Heart right ventricle (tissue), 16 donors: ENCODE results near the gene MRPL12. TPM values are rescaled to one million over a fixed set of nuclear protein-coding genes. Genes with fewer than 3 reads are reported as not detected.
A peak's percentile ranks its signal among the peaks of the same experiment; 100 is the strongest.

Experiments used
- ATAC-seq, 8 donors: fragments of 200-7000 bp; cut with Tn5 transposase; one replicate each; pipeline ENCODE4 v1.9.1; 2020; ENCODE audit warnings: mild to moderate bottlenecking in 8 of 8, moderate library complexity in 8 of 8, moderate number of reproducible peaks in 1 of 8
- DNase-seq, 2 donors: peaks; one replicate each; pipeline ENCODE4 v3.0.0-alpha.2; 2020
- H3K27ac ChIP-seq, 10 donors: fragments of 200-600 bp; sonication (generic) in 2 of 10; one replicate each; pipeline versions ENCODE4 v1.5.0 to v1.8.0; 2020 to 2022; ENCODE audit warnings: mild to moderate bottlenecking in 3 of 10
- H3K27me3 ChIP-seq, 7 donors: fragments of 200-600 bp; one replicate each; pipeline ENCODE4 v1.8.0; 2021 to 2022; ENCODE audit warnings: mild to moderate bottlenecking in 2 of 7
- H3K36me3 ChIP-seq, 9 donors: fragments of 200-600 bp; sonication (generic) in 1 of 9; one replicate each; pipeline versions ENCODE4 v1.5.0 to v1.8.0; 2020 to 2022; ENCODE audit warnings: mild to moderate bottlenecking in 2 of 9
- H3K4me1 ChIP-seq, 9 donors: fragments of 200-600 bp; sonication (generic) in 1 of 9; one replicate each; pipeline versions ENCODE4 v1.5.0 to v1.8.0; 2020 to 2022; ENCODE audit warnings: mild to moderate bottlenecking in 4 of 9
- H3K4me3 ChIP-seq, 10 donors: fragments of 200-600 bp; sonication (generic) in 2 of 10; one replicate each; pipeline versions ENCODE4 v1.5.0 to v1.8.0; 2020 to 2022; ENCODE audit warnings: mild to moderate bottlenecking in 7 of 10, moderate library complexity in 2 of 10
- H3K9me3 ChIP-seq, 11 donors: fragments of 200-600 bp in 10 of 11; sonication (generic) in 2 of 11; one replicate each; pipeline versions ENCODE4 v1.5.0 to v1.8.0; 2013 to 2022; ENCODE audit warnings: mild to moderate bottlenecking in 2 of 11, control low read depth in 1 of 11, moderate library complexity in 1 of 11
- WGBS, 2 donors: extraction: QIAGEN DNeasy Blood & Tissue Kit; methylation state at CpG; one replicate each; pipeline ENCODE4 v1.1.7; 2013; ENCODE audit warnings: inconsistent platforms in 1 of 2; 5-methylcytosine and 5-hydroxymethylcytosine counted together
- intact Hi-C, 10 donors: fragments of 100-400 bp; cut with DNase I; formaldehyde crosslinking; loops; one replicate each; pipeline versions ENCODE4 v1.11.1 to v1.14.2; 2022
- polyA plus RNA-seq, 2 donors: library from polyadenylated mRNA; stranded (reverse); fragments of 200-250 nt; gene quantifications; one replicate each; pipeline ENCODE4 v1.2.3, GENCODE V29; 2013
- total RNA-seq, 10 donors: library from RNA; stranded (reverse); fragmentation: NEBNext Ultra II Directional in 3 of 10; extraction: Animal tissue kit (Norgen Biotek cat#: 25700) in 3 of 10; gene quantifications; one replicate each; pipeline versions ENCODE4 v1.2.1 to v1.2.4, GENCODE V29; 2021 to 2023
- TF ChIP-seq, protein P1 (sequence below), 9 donors: fragments of 200-600 bp; sonication (generic) in 2 of 9; IDR thresholded peaks; one replicate each; pipeline versions ENCODE4 v1.5.0 to v1.8.0; 2021 to 2022; ENCODE audit warnings: antibody characterized with exemption in 9 of 9, mild to moderate bottlenecking in 5 of 9, moderate library complexity in 1 of 9
- donor health status: Arrhythmogenic right ventricular cardiomyopathy.
- donor health status: ischemic (EF 13 %, LVEDD 7.1; RV severe dilation, severe dysfunction).
- donor health status: healthy with polysubstance abuse.
- donor health status: DM: no; HTN: yes; CAD: no.
- donor health status: DM: no; HTN: no; CAD: no.
- donor health status: ischemic (EF 25% LVEDD 6.9; RV normal size, moderate dysfunction).
- donor health status: ischemic (EF 25% LVEDD 5.7; RV mildly dilated, moderate dysfunction).
- donor health status: healthy.
- donor health status: DM: yes; HTN: yes; CAD: no.
- donor health status: Ischemic cardiomyopathy.
- donor health status: ischemic (EF 35%, LVEDD 5.7; RV mildly dilated, moderate dysfunction).
- donor health status: nonischemic (EF 11% LVEDD 7.7; RV severe dilation, severe dysfunction).
- donor health status: DM: yes; HTN: yes; CAD: no.
- donor health status: PGD.
- donor health status: ischemic (EF 29% LVEDD 5.4; RV normal size, mild dysfunction).
- donor health status: nonischemic (EF 23%, LVEDD 6.1; RV moderate dilation, normal function).

The MRPL12 gene
- total and polyA plus RNA-seq, 12 donors: 105 to 533 (median 135) TPM

DNA sequence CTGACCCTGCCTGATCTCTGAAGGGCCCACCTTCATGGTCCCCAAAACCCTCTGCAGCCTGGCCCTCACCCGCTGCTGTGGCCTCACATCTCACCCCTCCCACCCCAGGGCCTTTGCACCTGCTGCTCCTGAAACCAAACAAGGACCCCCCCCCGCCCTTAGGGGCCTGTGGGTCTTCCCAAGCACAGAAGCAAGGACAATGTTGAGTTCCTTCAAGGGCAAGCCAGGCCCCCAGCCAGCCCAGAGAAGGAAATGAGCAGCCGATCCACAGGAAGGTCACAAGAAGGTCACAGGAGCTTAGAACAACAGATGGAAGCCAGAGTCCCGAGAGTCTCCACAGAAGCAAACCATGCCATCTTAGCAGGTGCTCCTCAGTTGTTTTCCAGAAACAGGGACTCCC, 46.3 kb upstream of the MRPL12 start:
- H3K36me3 ChIP-seq: no peaks in the 10 kb centered on the region
- DNase-seq (no peak), ATAC-seq (peak in 5 of 8 donors; percentile 26 to 48 (median 35))
- H3K4me1 ChIP-seq: peaks cover 0 to 24% (median 0%) of the 10 kb centered on the region in 9 donors
- WGBS, 2 donors: 43 to 54% methylated on average over 4 of the region's 4 CpGs
- TF ChIP-seq, protein P1, sequence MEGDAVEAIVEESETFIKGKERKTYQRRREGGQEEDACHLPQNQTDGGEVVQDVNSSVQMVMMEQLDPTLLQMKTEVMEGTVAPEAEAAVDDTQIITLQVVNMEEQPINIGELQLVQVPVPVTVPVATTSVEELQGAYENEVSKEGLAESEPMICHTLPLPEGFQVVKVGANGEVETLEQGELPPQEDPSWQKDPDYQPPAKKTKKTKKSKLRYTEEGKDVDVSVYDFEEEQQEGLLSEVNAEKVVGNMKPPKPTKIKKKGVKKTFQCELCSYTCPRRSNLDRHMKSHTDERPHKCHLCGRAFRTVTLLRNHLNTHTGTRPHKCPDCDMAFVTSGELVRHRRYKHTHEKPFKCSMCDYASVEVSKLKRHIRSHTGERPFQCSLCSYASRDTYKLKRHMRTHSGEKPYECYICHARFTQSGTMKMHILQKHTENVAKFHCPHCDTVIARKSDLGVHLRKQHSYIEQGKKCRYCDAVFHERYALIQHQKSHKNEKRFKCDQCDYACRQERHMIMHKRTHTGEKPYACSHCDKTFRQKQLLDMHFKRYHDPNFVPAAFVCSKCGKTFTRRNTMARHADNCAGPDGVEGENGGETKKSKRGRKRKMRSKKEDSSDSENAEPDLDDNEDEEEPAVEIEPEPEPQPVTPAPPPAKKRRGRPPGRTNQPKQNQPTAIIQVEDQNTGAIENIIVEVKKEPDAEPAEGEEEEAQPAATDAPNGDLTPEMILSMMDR (IDR thresholded peaks at IDR 0.05): no peak
- no peaks in the 10 kb centered on the region for H3K9me3 ChIP-seq
- H3K27ac ChIP-seq: no peak overlapping the region
- H3K27me3 ChIP-seq: peaks cover 0 to 23% (median 14%) of the 10 kb centered on the region in 7 donors
- intact Hi-C loops: no loop called here
- H3K4me3 ChIP-seq: no peak overlapping the region

GRCh38 chr17:81659038-81659437, 44.1 kb upstream of the MRPL12 start:
- Histone ChIP-seq H3K27me3 (peaks cover 0 to 7% (median 1%) of the 10 kb centered on the region in 7 donors), H3K9me3 (no peaks in the 10 kb centered on the region), H3K4me1 (peaks cover 0 to 24% (median 0%) of the 10 kb centered on the region in 9 donors), H3K36me3 (peaks cover 0 to 3% (median 0%) of the 10 kb centered on the region in 9 donors), H3K4me3 (no peak overlapping the region), H3K27ac (no peak overlapping the region)
- ATAC-seq (no peak), DNase-seq (no peak)
- intact Hi-C loops: no loop called here
- TF ChIP-seq, protein P1 (IDR thresholded peaks at IDR 0.05): no peak
- 64 to 65% methylated on average over 5 of the region's 5 CpGs for WGBS, 2 donors

GRCh38 chr17:81660441-81660840, 42.7 kb upstream of the MRPL12 start:
- WGBS, 2 donors: 92 to 94% methylated on average over 9 of the region's 9 CpGs
- peaks cover 0 to 26% (median 6%) of the 10 kb centered on the region in 9 donors for H3K4me1 ChIP-seq
- intact Hi-C loops: no loop called here
- no peak overlapping the region for H3K4me3 ChIP-seq
- H3K27me3 ChIP-seq: no peaks in the 10 kb centered on the region
- no peaks in the 10 kb centered on the region for H3K9me3 ChIP-seq
- H3K27ac ChIP-seq: no peak overlapping the region
- H3K36me3 ChIP-seq: peaks cover 0 to 10% (median 0%) of the 10 kb centered on the region in 9 donors
- ATAC-seq (no peak), DNase-seq (no peak)
- TF ChIP-seq, protein P1 (IDR thresholded peaks at IDR 0.05): no peak

- ATAC-seq (no peak), DNase-seq (no peak)
- WGBS, 2 donors: 93 to 94% methylated on average over 4 of the region's 4 CpGs
- Histone ChIP-seq H3K9me3 (no peaks in the 10 kb centered on the region), H3K4me3 (no peak overlapping the region), H3K27me3 (no peaks in the 10 kb centered on the region), H3K36me3 (peaks cover 0 to 10% (median 0%) of the 10 kb centered on the region in 9 donors), H3K4me1 (peaks cover 0 to 18% (median 15%) of the 10 kb centered on the region in 9 donors), H3K27ac (no peak overlapping the region)
- TF ChIP-seq, protein P1 (IDR thresholded peaks at IDR 0.05): no peak
- intact Hi-C loops: no loop called here
Measured at GRCh38 chr17:81662002-81662401, 41.2 kb upstream of the MRPL12 start.
